HCT116 (cell line): Measurements from ENCODE around the gene POGLUT2. TPM values are rescaled to one million over a fixed set of nuclear protein-coding genes. Genes with fewer than 3 reads are reported as not detected.

ENCODE experiments used
- ATAC-seq: fragments of 200-7000 bp; cut with Tn5 transposase; 2 replicates; pipeline ENCODE4 v1.9.1; 2020; ENCODE audit warnings: mild to moderate bottlenecking, moderate library complexity
- BruUV-seq: library from RNA; stranded (reverse); fragments of 400-500 nt; replicated peaks from 2 replicates; lab custom pipeline; 2021; lab: Mats Ljungman, UMichigan
- CTCF ChIA-PET: fragments of 300-600 bp; sonication (Branson Sonifier 250); formaldehyde crosslinking; loops from one replicate; lab custom pipeline; 2021; ENCODE audit warnings: antibody characterized with exemption; lab: Charles Lee
- POLR2A ChIA-PET: fragments of 300-600, 350-600 bp; sonication (Branson Sonifier 250); formaldehyde crosslinking; loops from one replicate; lab custom pipeline; 2021; ENCODE audit warnings: antibody characterized with exemption; lab: Charles Lee
- RAD21 ChIA-PET, 2 experiments: fragments of 300-600 bp; sonication (Branson Sonifier 250); formaldehyde crosslinking; loops; one replicate each; lab custom pipeline; 2023; ENCODE audit warnings: low total read pairs in 2 of 2; ENCODE audit not compliant: uncharacterized antibody in 2 of 2, unreplicated experiment in 2 of 2, low non-redundant PET in 1 of 2; lab: Charles Lee
- DNase-seq: peaks from one replicate; pipeline ENCODE4 v3.0.0-alpha.2; 2010; ENCODE audit warnings: low read depth, low spot score
- H2AFZ ChIP-seq: fragments of 200-600 bp; shearing (Covaris generic), sonication (generic); 2 replicates; pipeline ENCODE4 v1.6.1; 2017; ENCODE audit warnings: low read depth, mixed run types, mixed read lengths, antibody characterized with exemption, low read length; ENCODE audit not compliant: poor library complexity, severe bottlenecking
- H3K27ac ChIP-seq: 2 replicates; pipeline ENCODE4 v1.5.1; 2012; ENCODE audit warnings: low read depth, low read length
- H3K27me3 ChIP-seq: fragments of 200-600 bp; sonication (generic); 2 replicates; pipeline ENCODE4 v1.6.1; 2016; ENCODE audit warnings: mixed run types, low read length, mixed read lengths; ENCODE audit not compliant: insufficient read depth
- H3K36me3 ChIP-seq, 2 experiments: fragments of 200-500 bp in 1 of 2; fragments of 200-600 bp in 1 of 2; sonication (Bioruptor generic) in 1 of 2; sonication (generic) in 1 of 2; 2 replicates each; pipeline versions ENCODE4 v1.5.1 to v1.6.1; 2014 to 2016; ENCODE audit warnings: low read length in 2 of 2, inconsistent platforms in 1 of 2, mixed read lengths in 1 of 2, mixed run types in 1 of 2; ENCODE audit not compliant: insufficient read depth in 2 of 2, control insufficient read depth in 1 of 2
- H3K4me1 ChIP-seq, 2 experiments: fragments of 200-600 bp in 1 of 2; sonication (generic) in 1 of 2; 2 replicates each; pipeline versions ENCODE4 v1.5.1 to v1.6.1; 2012 to 2017; ENCODE audit warnings: low read length in 2 of 2, inconsistent platforms in 1 of 2, mild to moderate bottlenecking in 1 of 2, mixed read lengths in 1 of 2, mixed run types in 1 of 2, moderate library complexity in 1 of 2; ENCODE audit not compliant: insufficient read depth in 2 of 2, control insufficient read depth in 1 of 2
- H3K4me2 ChIP-seq: fragments of 200-600 bp; sonication (generic); 2 replicates; pipeline ENCODE4 v1.6.1; 2017; ENCODE audit warnings: mixed run types, low read length, mixed read lengths
- H3K4me3 ChIP-seq, 2 experiments: fragments of 200-600 bp in 1 of 2; sonication (generic) in 1 of 2; replicated peaks in 1 of 2; 2 replicates each; pipeline ENCODE4 v1.5.1; 2011 to 2016; ENCODE audit warnings: low read length in 2 of 2, control low read depth in 1 of 2, low read depth in 1 of 2, mild to moderate bottlenecking in 1 of 2, mixed read lengths in 1 of 2, mixed run types in 1 of 2
- H3K79me2 ChIP-seq: fragments of 200-600 bp; sonication (generic); 2 replicates; pipeline ENCODE4 v1.6.1; 2017; ENCODE audit warnings: mild to moderate bottlenecking, mixed run types, low read length, moderate library complexity, mixed read lengths; ENCODE audit not compliant: insufficient read depth
- H3K9ac ChIP-seq: fragments of 200-600 bp; sonication (generic); 2 replicates; pipeline ENCODE4 v1.6.1; 2016; ENCODE audit warnings: low read length, mixed read lengths
- H3K9me2 ChIP-seq: fragments of 200-600 bp; sonication (generic), shearing (Covaris generic); 2 replicates; pipeline ENCODE4 v1.6.1; 2017; ENCODE audit warnings: mixed run types, mild to moderate bottlenecking, moderate library complexity; ENCODE audit not compliant: insufficient read depth
- H3K9me3 ChIP-seq, 2 experiments: fragments of 200-500 bp in 1 of 2; fragments of 200-600 bp in 1 of 2; sonication (Bioruptor generic) in 1 of 2; sonication (generic) in 1 of 2; 2 replicates each; pipeline ENCODE4 v1.6.1; 2014 to 2017; ENCODE audit warnings: low read length in 2 of 2, mixed read lengths in 2 of 2, inconsistent platforms in 1 of 2, low read depth in 1 of 2, mild to moderate bottlenecking in 1 of 2, mixed run types in 1 of 2, moderate library complexity in 1 of 2; ENCODE audit not compliant: control insufficient read depth in 1 of 2, insufficient read depth in 1 of 2
- H4K20me1 ChIP-seq: fragments of 200-600 bp; sonication (generic), shearing (Covaris generic); 2 replicates; pipeline ENCODE4 v1.6.1; 2017; ENCODE audit warnings: mixed run types, mild to moderate bottlenecking, moderate library complexity; ENCODE audit not compliant: insufficient read depth
- CBX3 ChIP-seq: IDR thresholded peaks from 2 replicates; pipeline ENCODE4 v1.6.1; 2012; ENCODE audit warnings: low read depth
- EGR1 ChIP-seq: IDR thresholded peaks from 2 replicates; pipeline ENCODE4 v1.6.1; 2012; ENCODE audit warnings: low read depth
- EZH2 ChIP-seq: fragments of 200-600 bp; sonication (generic); IDR thresholded peaks from 2 replicates; pipeline ENCODE4 v1.6.1; 2017; ENCODE audit warnings: antibody characterized with exemption, mixed run types
- EZH2phosphoT487 ChIP-seq: fragments of 200-600 bp; IDR thresholded peaks from 2 replicates; pipeline ENCODE4 v1.6.1; 2018; ENCODE audit warnings: antibody characterized with exemption, borderline replicate concordance
- FOSL1 ChIP-seq: IDR thresholded peaks from 2 replicates; pipeline ENCODE4 v1.6.1; 2012; ENCODE audit warnings: low read depth
- JUND ChIP-seq: IDR thresholded peaks from 2 replicates; pipeline ENCODE4 v1.6.1; 2012
- POLR2A ChIP-seq: IDR thresholded peaks from 2 replicates; pipeline ENCODE4 v1.7.0; 2011; ENCODE audit warnings: borderline replicate concordance; ENCODE audit not compliant: insufficient read depth, insufficient read length; ENCODE audit errors: extremely low read depth
- POLR2AphosphoS5 ChIP-seq: IDR thresholded peaks from 2 replicates; pipeline ENCODE4 v1.6.1; 2011; ENCODE audit warnings: mild to moderate bottlenecking, low read depth, low read length, moderate library complexity
- RAD21 ChIP-seq: IDR thresholded peaks from 2 replicates; pipeline ENCODE4 v1.6.1; 2012; ENCODE audit warnings: low read depth, mild to moderate bottlenecking
- SIN3A ChIP-seq: IDR thresholded peaks from 2 replicates; pipeline ENCODE4 v1.6.1; 2012; ENCODE audit warnings: low read depth
- SP1 ChIP-seq: IDR thresholded peaks from 2 replicates; pipeline ENCODE4 v1.6.1; 2012; ENCODE audit warnings: low read depth
- SRF ChIP-seq: IDR thresholded peaks from 2 replicates; pipeline ENCODE4 v1.6.1; 2012; ENCODE audit warnings: low read depth
- TCF7L2 ChIP-seq: IDR thresholded peaks from 2 replicates; pipeline ENCODE4 v1.7.0; 2011; ENCODE audit warnings: borderline replicate concordance, inconsistent platforms; ENCODE audit not compliant: insufficient read depth, insufficient read length; ENCODE audit errors: extremely low read depth
- ZFX ChIP-seq: fragments of 450-650 bp; IDR thresholded peaks from 2 replicates; pipeline ENCODE4 v1.6.1; 2017
- intact Hi-C: fragments of 100-400 bp; cut with micrococcal nuclease; formaldehyde crosslinking; loops from 2 replicates; pipeline ENCODE4 v1.10.0; 2022
- total RNA-seq: library from RNA; stranded (reverse); gene quantifications from one replicate; pipeline ENCODE4 v1.2.1, GENCODE V29; 2021; ENCODE audit not compliant: unreplicated experiment
- TF ChIP-seq, protein P1 (sequence below): IDR thresholded peaks from 2 replicates; pipeline ENCODE4 v1.6.1; 2012
- TF ChIP-seq, protein P2 (sequence below): IDR thresholded peaks from 2 replicates; pipeline ENCODE4 v1.6.1; 2012
- TF ChIP-seq, protein P3 (sequence below): IDR thresholded peaks from 2 replicates; pipeline ENCODE4 v1.6.1; 2011; ENCODE audit warnings: mild to moderate bottlenecking, low read length, moderate library complexity; ENCODE audit not compliant: insufficient replicate concordance; ENCODE audit errors: extremely low read depth

The POGLUT2 gene
- total RNA-seq, 1 experiment from 2014 or later: 4.8 TPM

DNA sequence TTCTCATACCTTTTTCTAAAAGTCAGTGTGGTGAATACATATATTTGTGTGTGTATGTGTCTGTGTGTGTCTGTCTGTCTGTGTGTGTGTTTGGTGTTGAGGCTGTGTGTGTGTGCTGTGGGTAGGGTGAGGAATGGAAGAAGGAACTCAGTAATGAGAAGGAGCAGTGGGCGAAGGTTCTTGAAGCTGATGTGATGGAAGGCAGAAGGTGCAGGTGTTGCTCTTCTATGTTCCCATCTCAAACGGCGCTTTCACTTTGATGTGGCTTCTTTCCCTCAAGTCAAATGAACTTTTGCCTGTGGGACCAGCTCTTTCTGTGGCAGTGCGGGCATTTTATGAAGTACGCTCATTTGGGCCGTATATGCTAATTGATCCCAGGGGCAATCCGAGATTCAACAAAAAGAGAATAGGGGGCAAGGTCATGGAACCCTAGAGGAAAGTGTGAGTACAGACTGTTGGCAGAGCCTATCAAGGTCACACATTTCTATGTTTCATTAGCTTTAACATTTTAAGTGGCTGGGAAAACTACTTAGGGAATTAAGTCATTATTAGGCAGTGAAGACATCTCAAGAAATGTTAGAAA lies 15.3 kb upstream of the POGLUT2 start:
- Histone ChIP-seq H3K4me2 (no peak overlapping the region), H3K27ac (no peak overlapping the region), H2AFZ (no peak overlapping the region), H4K20me1 (no peaks in the 10 kb centered on the region), H3K9ac (no peak overlapping the region), H3K36me3 (peaks cover 0 to 3% of the 10 kb centered on the region in 2 experiments; a peak in 1 of 4 replicates), H3K4me1 (no peaks in the 10 kb centered on the region), H3K9me2 (no peaks in the 10 kb centered on the region), H3K4me3 (no peak overlapping the region), H3K9me3 (no peaks in the 10 kb centered on the region), H3K79me2 (peaks cover 15% of the 10 kb centered on the region), H3K27me3 (no peaks in the 10 kb centered on the region)
- ATAC-seq (no peak), DNase-seq (no peak)
- CTCF ChIA-PET: no interaction called here
- POLR2A ChIA-PET: no interaction called here
- RAD21 ChIA-PET: no interaction called here
- BruUV-seq: no TSS peak
- intact Hi-C loops: no loop called here
- TF ChIP-seq EZH2phosphoT487 (no peak), TCF7L2 (no peak), SP1 (no peak)

DNA sequence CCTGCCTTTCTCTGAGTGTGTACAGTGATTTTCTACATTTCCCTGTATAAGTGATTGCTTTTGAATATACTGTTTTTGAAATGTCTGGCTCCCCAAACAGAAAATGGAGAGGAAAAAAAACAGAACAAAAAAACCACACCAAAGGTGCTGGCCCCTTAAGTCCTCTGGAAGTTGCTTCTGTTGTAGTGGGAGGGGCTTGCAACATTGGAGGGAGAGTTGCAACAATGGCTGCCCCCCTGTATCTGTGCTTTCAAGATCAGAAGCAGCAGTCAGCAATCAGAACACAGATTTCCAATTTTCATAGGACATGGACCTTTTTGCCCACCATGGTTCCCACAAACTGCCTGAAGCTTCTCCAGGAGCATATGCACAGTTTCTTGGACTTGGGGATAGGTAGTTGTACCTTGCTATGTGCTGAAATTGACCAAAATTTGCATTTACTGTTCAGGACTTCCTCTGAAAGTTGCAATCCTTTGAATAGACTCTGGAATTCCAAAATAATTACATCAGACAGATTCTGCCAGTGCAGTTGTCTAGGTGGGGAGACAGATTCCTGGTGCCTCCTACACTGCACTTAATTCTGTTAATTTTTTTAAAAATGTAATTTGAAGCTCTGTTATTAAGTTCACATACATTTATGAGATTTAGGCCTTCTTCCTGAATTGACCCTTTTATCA lies 14.0 kb upstream of the POGLUT2 start:
- Histone ChIP-seq H3K9me3 (no peaks in the 10 kb centered on the region), H3K4me2 (no peak overlapping the region), H4K20me1 (no peaks in the 10 kb centered on the region), H3K79me2 (peaks cover 15% of the 10 kb centered on the region), H3K9me2 (no peaks in the 10 kb centered on the region), H3K27ac (no peak overlapping the region), H3K4me3 (no peak overlapping the region)
- intact Hi-C loops: no loop called here
- CTCF ChIA-PET: no interaction called here
- no peak for ATAC-seq
- TF ChIP-seq, protein P1, sequence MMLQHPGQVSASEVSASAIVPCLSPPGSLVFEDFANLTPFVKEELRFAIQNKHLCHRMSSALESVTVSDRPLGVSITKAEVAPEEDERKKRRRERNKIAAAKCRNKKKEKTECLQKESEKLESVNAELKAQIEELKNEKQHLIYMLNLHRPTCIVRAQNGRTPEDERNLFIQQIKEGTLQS: no peak
- TF ChIP-seq ZFX (no peak), FOSL1 (no peak), JUND (no peak), EZH2phosphoT487 (no peak), CBX3 (no peak), EGR1 (no peak), POLR2A (no peak), SP1 (no peak), SIN3A (no peak), RAD21 (no peak), POLR2AphosphoS5 (no peak), SRF (no peak), EZH2 (no peak)
- TF ChIP-seq, protein P2, sequence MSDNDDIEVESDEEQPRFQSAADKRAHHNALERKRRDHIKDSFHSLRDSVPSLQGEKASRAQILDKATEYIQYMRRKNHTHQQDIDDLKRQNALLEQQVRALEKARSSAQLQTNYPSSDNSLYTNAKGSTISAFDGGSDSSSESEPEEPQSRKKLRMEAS: no peak
- TF ChIP-seq, protein P3, sequence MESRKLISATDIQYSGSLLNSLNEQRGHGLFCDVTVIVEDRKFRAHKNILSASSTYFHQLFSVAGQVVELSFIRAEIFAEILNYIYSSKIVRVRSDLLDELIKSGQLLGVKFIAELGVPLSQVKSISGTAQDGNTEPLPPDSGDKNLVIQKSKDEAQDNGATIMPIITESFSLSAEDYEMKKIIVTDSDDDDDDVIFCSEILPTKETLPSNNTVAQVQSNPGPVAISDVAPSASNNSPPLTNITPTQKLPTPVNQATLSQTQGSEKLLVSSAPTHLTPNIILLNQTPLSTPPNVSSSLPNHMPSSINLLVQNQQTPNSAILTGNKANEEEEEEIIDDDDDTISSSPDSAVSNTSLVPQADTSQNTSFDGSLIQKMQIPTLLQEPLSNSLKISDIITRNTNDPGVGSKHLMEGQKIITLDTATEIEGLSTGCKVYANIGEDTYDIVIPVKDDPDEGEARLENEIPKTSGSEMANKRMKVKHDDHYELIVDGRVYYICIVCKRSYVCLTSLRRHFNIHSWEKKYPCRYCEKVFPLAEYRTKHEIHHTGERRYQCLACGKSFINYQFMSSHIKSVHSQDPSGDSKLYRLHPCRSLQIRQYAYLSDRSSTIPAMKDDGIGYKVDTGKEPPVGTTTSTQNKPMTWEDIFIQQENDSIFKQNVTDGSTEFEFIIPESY: no peak
- TF ChIP-seq, all 23 proteins: peak for 0
- H2AFZ ChIP-seq: no peak overlapping the region
- BruUV-seq: no TSS peak
- ChIA-PET RAD21 (no interaction called here), POLR2A (no interaction called here)
- H3K9ac ChIP-seq: no peak overlapping the region
- no peaks in the 10 kb centered on the region for H3K4me1 ChIP-seq
- no peak for DNase-seq
- H3K36me3 ChIP-seq: peaks cover 0 to 3% of the 10 kb centered on the region in 2 experiments; a peak in 1 of 4 replicates
- no peaks in the 10 kb centered on the region for H3K27me3 ChIP-seq
